Measurements from ENCODE around the gene SAMD13.

SAMD13 gene

GRCh38 chr1:84299536-84300170 lies 1.9 kb upstream of the SAMD13 start:
- no peak for DNase-seq (ENCODE audit: low read depth, low spot score)
- Histone ChIP-seq H3K9me3 (ENCODE audit: low read depth, low read length) (no peaks in the 10 kb centered on the region), H3K27ac (peak overlapping the region; percentile 66), H3K4me3 (peak overlapping the region; percentile 96), H3K9ac (ENCODE audit: insufficient read length) (peak overlapping the region; percentile 80), H3K36me3 (ENCODE audit: insufficient read depth, low read length) (no peaks in the 10 kb centered on the region)
- TF ChIP-seq EZH2 (IDR thresholded peaks at IDR 0.05) (no peak), POLR2AphosphoS5 (IDR thresholded peaks at IDR 0.05; ENCODE audit: borderline replicate concordance, low read depth, low read length) (no peak), FOXP2 (optimal IDR thresholded peaks at IDR 0.05; ENCODE audit: control extremely low read depth, extremely low read length, insufficient read depth) (no peak)

- Histone ChIP-seq H3K36me3 (ENCODE audit: insufficient read depth, low read length) (no peaks in the 10 kb centered on the region), H3K27ac (peak overlapping the region; percentile 91), H3K9me3 (ENCODE audit: low read depth, low read length) (no peaks in the 10 kb centered on the region), H3K9ac (ENCODE audit: insufficient read length) (peak overlapping the region; percentile 49), H3K4me3 (peak overlapping the region; percentile 76)
- TF ChIP-seq FOXP2 (optimal IDR thresholded peaks at IDR 0.05; ENCODE audit: control extremely low read depth, extremely low read length, insufficient read depth), result no peak
- TF ChIP-seq POLR2AphosphoS5 (IDR thresholded peaks at IDR 0.05; ENCODE audit: borderline replicate concordance, low read depth, low read length), result no peak
- TF ChIP-seq EZH2 (IDR thresholded peaks at IDR 0.05), result no peak
- DNase-seq (ENCODE audit: low read depth, low spot score), result no peak
These were observed 1.0 kb upstream of the SAMD13 start for GRCh38 chr1:84300501-84300900.

- H3K36me3 ChIP-seq (ENCODE audit: insufficient read depth, low read length), result no peaks in the 10 kb centered on the region
- peak overlapping the region; percentile 76 for H3K4me3 ChIP-seq
- DNase-seq (ENCODE audit: low read depth, low spot score), result no peak
- peak overlapping the region; percentile 91; the same call in 1 of the 2 replicates for H3K27ac ChIP-seq
- TF ChIP-seq POLR2AphosphoS5 (IDR thresholded peaks at IDR 0.05; ENCODE audit: borderline replicate concordance, low read depth, low read length) (no peak), FOXP2 (optimal IDR thresholded peaks at IDR 0.05; ENCODE audit: control extremely low read depth, extremely low read length, insufficient read depth) (no peak), EZH2 (IDR thresholded peaks at IDR 0.05) (no peak)
- H3K9me3 ChIP-seq (ENCODE audit: low read depth, low read length), result no peaks in the 10 kb centered on the region
- peak overlapping the region; percentile 49 for H3K9ac ChIP-seq (ENCODE audit: insufficient read length)
These were observed 377 bp downstream of the SAMD13 start for GRCh38 chr1:84301785-84302385.

DNA sequence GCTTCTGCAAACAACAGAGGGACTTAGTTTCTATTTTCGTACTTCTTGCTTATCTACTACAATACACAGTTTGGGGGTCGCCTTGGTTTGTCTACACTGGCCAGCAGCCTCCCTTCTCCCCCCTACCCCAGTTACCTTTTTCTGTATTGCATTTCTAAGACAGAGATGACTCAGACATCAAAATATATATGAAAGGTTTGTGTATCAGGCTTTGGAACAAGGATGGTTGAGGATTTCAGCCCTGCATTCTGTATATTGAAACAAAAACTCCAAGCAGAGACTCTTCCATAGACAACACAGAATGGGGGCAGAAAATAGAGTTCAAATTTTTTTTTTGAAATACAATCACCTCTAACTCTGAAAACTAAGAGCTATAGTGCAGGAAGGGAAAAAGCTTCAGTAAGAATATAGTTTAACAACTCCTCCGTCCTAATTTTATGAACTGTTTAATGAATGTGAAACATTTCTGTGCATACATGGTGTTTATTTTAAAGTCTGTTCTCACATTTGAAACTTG lies 1.9 kb downstream of the SAMD13 start:
- Histone ChIP-seq H3K4me3 (peak overlapping the region; percentile 76), H3K9me3 (ENCODE audit: low read depth, low read length) (no peaks in the 10 kb centered on the region), H3K36me3 (ENCODE audit: insufficient read depth, low read length) (no peaks in the 10 kb centered on the region), H3K27ac (peak overlapping the region; percentile 80), H3K9ac (ENCODE audit: insufficient read length) (peak overlapping the region; percentile 77)
- TF ChIP-seq POLR2AphosphoS5 (IDR thresholded peaks at IDR 0.05; ENCODE audit: borderline replicate concordance, low read depth, low read length) (no peak), FOXP2 (optimal IDR thresholded peaks at IDR 0.05; ENCODE audit: control extremely low read depth, extremely low read length, insufficient read depth) (no peak), EZH2 (IDR thresholded peaks at IDR 0.05) (no peak)
- DNase-seq (ENCODE audit: low read depth, low spot score), result no peak

DNA sequence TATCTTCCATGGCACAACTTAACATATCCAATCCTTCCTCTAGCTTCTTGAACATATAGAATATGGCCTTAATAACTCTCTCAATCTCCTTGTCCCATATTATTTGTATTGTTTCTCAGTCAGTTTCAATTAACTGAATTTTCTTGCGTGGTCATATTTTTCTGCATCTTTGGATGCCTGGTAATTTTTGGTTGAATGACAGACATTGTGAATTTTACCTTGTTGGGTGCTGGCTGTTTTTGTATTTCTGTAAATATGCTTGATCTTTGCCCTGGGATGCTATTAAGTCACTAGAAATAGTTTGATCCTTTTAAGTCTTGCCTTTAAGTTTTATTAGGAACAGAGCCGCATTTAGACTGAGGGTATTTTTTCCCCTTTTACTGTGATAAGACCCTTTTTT lies 5.9 kb downstream of the SAMD13 start:
- TF ChIP-seq EZH2 (IDR thresholded peaks at IDR 0.05), result no peak
- TF ChIP-seq POLR2AphosphoS5 (IDR thresholded peaks at IDR 0.05; ENCODE audit: borderline replicate concordance, low read depth, low read length), result no peak
- no peak for TF ChIP-seq FOXP2 (optimal IDR thresholded peaks at IDR 0.05; ENCODE audit: control extremely low read depth, extremely low read length, insufficient read depth)
- no peak for DNase-seq (ENCODE audit: low read depth, low spot score)
- no peak overlapping the region for H3K4me3 ChIP-seq
- no peak overlapping the region for H3K9ac ChIP-seq (ENCODE audit: insufficient read length)
- H3K36me3 ChIP-seq (ENCODE audit: insufficient read depth, low read length), result no peaks in the 10 kb centered on the region
- H3K27ac ChIP-seq, result no peak overlapping the region
- no peaks in the 10 kb centered on the region for H3K9me3 ChIP-seq (ENCODE audit: low read depth, low read length)

- TF ChIP-seq EZH2 (IDR thresholded peaks at IDR 0.05), result no peak
- TF ChIP-seq FOXP2 (optimal IDR thresholded peaks at IDR 0.05; ENCODE audit: control extremely low read depth, extremely low read length, insufficient read depth), result no peak
- TF ChIP-seq POLR2AphosphoS5 (IDR thresholded peaks at IDR 0.05; ENCODE audit: borderline replicate concordance, low read depth, low read length), result no peak
- H3K27ac ChIP-seq, result no peak overlapping the region
- no peak for DNase-seq (ENCODE audit: low read depth, low spot score)
These were observed 9.8 kb downstream of the SAMD13 start for GRCh38 chr1:84311296-84311695.

DNA sequence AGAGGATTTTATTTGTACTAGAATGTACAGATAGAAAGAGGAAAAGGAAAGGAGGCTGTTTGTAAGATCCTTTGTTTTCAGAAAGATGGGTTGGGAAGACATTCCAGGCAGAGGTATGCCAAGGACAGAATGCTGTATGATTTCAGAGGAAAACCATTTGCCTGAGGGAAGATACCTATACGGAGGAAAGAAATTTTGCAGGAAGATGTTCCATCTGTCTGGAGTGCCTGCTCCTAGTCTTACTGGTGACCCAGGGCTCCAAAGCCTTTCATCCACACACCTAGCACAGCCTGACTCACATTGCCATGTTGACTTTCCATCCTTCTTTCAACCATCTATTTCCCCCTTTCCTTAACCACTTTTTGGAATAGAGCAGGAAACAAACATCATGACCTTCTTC lies 18.2 kb downstream of the SAMD13 start:
- no peak overlapping the region for H3K4me3 ChIP-seq
- no peak overlapping the region for H3K27ac ChIP-seq
- DNase-seq (ENCODE audit: low read depth, low spot score), result no peak
- no peak overlapping the region for H3K9ac ChIP-seq (ENCODE audit: insufficient read length)
- TF ChIP-seq FOXP2 (optimal IDR thresholded peaks at IDR 0.05; ENCODE audit: control extremely low read depth, extremely low read length, insufficient read depth) (no peak), POLR2AphosphoS5 (IDR thresholded peaks at IDR 0.05; ENCODE audit: borderline replicate concordance, low read depth, low read length) (no peak), EZH2 (IDR thresholded peaks at IDR 0.05) (no peak)
- H3K9me3 ChIP-seq (ENCODE audit: low read depth, low read length), result no peaks in the 10 kb centered on the region
- no peaks in the 10 kb centered on the region for H3K36me3 ChIP-seq (ENCODE audit: insufficient read depth, low read length)

More at GRCh38 chr1:84311296-84311695, 9.8 kb downstream of the SAMD13 start:
- Histone ChIP-seq H3K9ac (ENCODE audit: insufficient read length) (no peak overlapping the region), H3K9me3 (ENCODE audit: low read depth, low read length) (no peaks in the 10 kb centered on the region), H3K36me3 (ENCODE audit: insufficient read depth, low read length) (no peaks in the 10 kb centered on the region), H3K4me3 (no peak overlapping the region)

DNA sequence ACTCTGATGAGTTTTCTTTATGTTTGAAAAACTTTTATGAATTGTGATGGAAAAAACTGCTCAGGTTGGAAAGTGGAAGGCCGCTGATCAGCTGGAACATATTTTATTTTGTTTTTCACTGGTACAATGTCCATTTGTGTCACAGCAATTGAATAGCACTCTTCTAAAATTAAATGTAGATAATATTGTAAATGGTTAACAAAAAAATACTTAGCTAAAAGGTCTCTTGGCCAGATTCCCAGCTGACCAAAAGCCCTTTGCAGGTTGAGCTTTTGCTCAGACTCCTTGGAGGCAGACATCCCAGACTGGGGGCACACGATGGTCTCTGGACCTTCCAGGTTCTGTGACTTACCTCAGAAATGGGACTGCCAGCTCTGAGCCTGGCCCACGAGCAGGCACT lies 26.3 kb downstream of the SAMD13 start:
- Histone ChIP-seq H3K9me3 (ENCODE audit: low read depth, low read length) (no peaks in the 10 kb centered on the region), H3K9ac (ENCODE audit: insufficient read length) (no peak overlapping the region), H3K36me3 (ENCODE audit: insufficient read depth, low read length) (no peaks in the 10 kb centered on the region), H3K4me3 (no peak overlapping the region), H3K27ac (no peak overlapping the region)
- DNase-seq (ENCODE audit: low read depth, low spot score), result no peak
- TF ChIP-seq POLR2AphosphoS5 (IDR thresholded peaks at IDR 0.05; ENCODE audit: borderline replicate concordance, low read depth, low read length) (no peak), FOXP2 (optimal IDR thresholded peaks at IDR 0.05; ENCODE audit: control extremely low read depth, extremely low read length, insufficient read depth) (no peak), EZH2 (IDR thresholded peaks at IDR 0.05) (no peak)

All from SK-N-MC (cell line).